ENCODE data around the gene NFIX. TPM values are rescaled to one million over a fixed set of nuclear protein-coding genes. Genes with fewer than 3 reads are reported as not detected.

The NFIX gene
- total and polyA plus RNA-seq, 9 of the 15 experiments (the other 6 are each of a cell fraction or from before 2014, with no cell fraction given) = 0.28 to 26.8 (median 5.4) TPM

DNA sequence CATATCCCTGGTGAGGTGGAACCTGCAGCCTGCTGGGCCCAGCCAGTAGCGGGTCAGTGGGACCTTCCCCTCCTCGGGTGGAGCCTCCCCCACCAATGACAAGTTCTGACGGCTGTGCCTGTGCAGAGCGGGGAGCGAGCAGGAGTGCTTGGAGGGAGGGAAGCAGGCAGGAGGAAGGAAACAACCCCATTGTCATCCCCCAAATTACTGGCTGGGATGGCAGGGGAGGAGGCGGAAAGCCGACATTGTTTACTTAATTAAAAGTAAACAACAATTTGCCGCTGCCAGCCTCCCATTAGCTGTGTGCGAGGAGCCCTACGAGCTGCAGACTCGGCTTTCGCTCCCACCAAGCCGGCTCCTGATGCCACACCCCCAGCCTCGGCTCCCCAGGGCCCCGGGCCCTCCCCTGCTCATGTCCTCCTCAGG lies 61.9 kb downstream of the NFIX start:
- peaks cover 2% of the 10 kb centered on the region for H3K9me1 ChIP-seq (ENCODE audit: control insufficient read depth, insufficient read depth, low read length)
- ATAC-seq (no peak), DNase-seq (ENCODE audit: extremely low read depth in 1 of 4, low spot score in 3 of 4) (no peak), FAIRE-seq (no peak)
- in situ Hi-C loops (cut with MboI) (no loop called here), intact Hi-C loops (cut with micrococcal nuclease) (no loop called here)
- no peak overlapping the region for H3K4me2 ChIP-seq (ENCODE audit: insufficient read depth, low read length)
- H3K79me2 ChIP-seq (ENCODE audit: control insufficient read depth, insufficient read depth, low read length) = peaks cover 12% of the 10 kb centered on the region
- peaks cover 10 to 59% of the 10 kb centered on the region in 2 experiments; a peak in 4 of 5 replicates for H3K4me1 ChIP-seq (replicated peaks in 1 of 2; ENCODE audit: control insufficient read depth in 2 of 2, insufficient read depth in 2 of 2, low read length in 2 of 2)
- no peaks in the 10 kb centered on the region for H3K9me3 ChIP-seq (replicated peaks; ENCODE audit: control insufficient read depth, insufficient read depth, low read depth, low read length)
- no TSS peak for BruUV-seq (replicated peaks)
- H3K36me3 ChIP-seq (ENCODE audit: control insufficient read depth, insufficient read depth, low read length) = no peaks in the 10 kb centered on the region
- no peaks in the 10 kb centered on the region for H3K27me3 ChIP-seq (ENCODE audit: control insufficient read depth in 2 of 2, insufficient read depth in 2 of 2, low read length in 2 of 2)
- no peak overlapping the region for H2AFZ ChIP-seq (ENCODE audit: low read depth, low read length)
- H4K20me1 ChIP-seq (replicated peaks; ENCODE audit: control insufficient read depth, insufficient read depth, low read length) = peaks cover 39% of the 10 kb centered on the region
- H3K4me3 ChIP-seq = no peak overlapping the region
- H3K9ac ChIP-seq (ENCODE audit: insufficient read depth in 1 of 2, low read depth in 2 of 2, low read length in 2 of 2) = peak overlapping the region in 1 of 2 experiments; percentile 39; a peak in 1 of 4 replicates
- ChIA-PET POLR2A (interaction anchor here (0.6 kb wide), 1 partner anchor 44 kb away, joined by 3 read pairs; no protein-coding TSS in a partner anchor), CTCF (ENCODE audit: low intra/inter-chr PET ratio) (interaction anchor here (0.6 kb wide), 1 partner anchor 74 kb away, joined by 4 read pairs; no protein-coding TSS in a partner anchor)
- WGBS (ENCODE audit: insufficient coverage, low coverage, missing lambda C conversion rate) = 62% methylated on average over 9 of the region's 15 CpGs
- H3K27ac ChIP-seq (ENCODE audit: extremely low read depth, low read depth, low read length) = no peak overlapping the region
- TF ChIP-seq MTA2 (IDR thresholded peaks at IDR 0.05; ENCODE audit: low read depth) (no peak), SLC30A9 (CRISPR knock-in tag; IDR thresholded peaks at IDR 0.05) (no peak), FOXK2 (conservative IDR thresholded peaks at IDR 0.05 in 1 of 2, IDR thresholded peaks at IDR 0.05 in 1 of 2; ENCODE audit: low read depth in 2 of 2) (no peak), KAT8 (IDR thresholded peaks at IDR 0.05; ENCODE audit: low read depth) (no peak), MYNN (IDR thresholded peaks at IDR 0.05) (no peak), MYNN (CRISPR knock-in tag; IDR thresholded peaks at IDR 0.05) (no peak)
- TF ChIP-seq, protein P1, sequence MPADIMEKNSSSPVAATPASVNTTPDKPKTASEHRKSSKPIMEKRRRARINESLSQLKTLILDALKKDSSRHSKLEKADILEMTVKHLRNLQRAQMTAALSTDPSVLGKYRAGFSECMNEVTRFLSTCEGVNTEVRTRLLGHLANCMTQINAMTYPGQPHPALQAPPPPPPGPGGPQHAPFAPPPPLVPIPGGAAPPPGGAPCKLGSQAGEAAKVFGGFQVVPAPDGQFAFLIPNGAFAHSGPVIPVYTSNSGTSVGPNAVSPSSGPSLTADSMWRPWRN (IDR thresholded peaks at IDR 0.05; ENCODE audit: low read depth) = no peak
- TF ChIP-seq, protein P2, sequence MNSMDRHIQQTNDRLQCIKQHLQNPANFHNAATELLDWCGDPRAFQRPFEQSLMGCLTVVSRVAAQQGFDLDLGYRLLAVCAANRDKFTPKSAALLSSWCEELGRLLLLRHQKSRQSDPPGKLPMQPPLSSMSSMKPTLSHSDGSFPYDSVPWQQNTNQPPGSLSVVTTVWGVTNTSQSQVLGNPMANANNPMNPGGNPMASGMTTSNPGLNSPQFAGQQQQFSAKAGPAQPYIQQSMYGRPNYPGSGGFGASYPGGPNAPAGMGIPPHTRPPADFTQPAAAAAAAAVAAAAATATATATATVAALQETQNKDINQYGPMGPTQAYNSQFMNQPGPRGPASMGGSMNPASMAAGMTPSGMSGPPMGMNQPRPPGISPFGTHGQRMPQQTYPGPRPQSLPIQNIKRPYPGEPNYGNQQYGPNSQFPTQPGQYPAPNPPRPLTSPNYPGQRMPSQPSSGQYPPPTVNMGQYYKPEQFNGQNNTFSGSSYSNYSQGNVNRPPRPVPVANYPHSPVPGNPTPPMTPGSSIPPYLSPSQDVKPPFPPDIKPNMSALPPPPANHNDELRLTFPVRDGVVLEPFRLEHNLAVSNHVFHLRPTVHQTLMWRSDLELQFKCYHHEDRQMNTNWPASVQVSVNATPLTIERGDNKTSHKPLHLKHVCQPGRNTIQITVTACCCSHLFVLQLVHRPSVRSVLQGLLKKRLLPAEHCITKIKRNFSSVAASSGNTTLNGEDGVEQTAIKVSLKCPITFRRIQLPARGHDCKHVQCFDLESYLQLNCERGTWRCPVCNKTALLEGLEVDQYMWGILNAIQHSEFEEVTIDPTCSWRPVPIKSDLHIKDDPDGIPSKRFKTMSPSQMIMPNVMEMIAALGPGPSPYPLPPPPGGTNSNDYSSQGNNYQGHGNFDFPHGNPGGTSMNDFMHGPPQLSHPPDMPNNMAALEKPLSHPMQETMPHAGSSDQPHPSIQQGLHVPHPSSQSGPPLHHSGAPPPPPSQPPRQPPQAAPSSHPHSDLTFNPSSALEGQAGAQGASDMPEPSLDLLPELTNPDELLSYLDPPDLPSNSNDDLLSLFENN (IDR thresholded peaks at IDR 0.05; ENCODE audit: low read depth in 2 of 2, low read length in 2 of 2) = no peak
- TF ChIP-seq, protein P3, sequence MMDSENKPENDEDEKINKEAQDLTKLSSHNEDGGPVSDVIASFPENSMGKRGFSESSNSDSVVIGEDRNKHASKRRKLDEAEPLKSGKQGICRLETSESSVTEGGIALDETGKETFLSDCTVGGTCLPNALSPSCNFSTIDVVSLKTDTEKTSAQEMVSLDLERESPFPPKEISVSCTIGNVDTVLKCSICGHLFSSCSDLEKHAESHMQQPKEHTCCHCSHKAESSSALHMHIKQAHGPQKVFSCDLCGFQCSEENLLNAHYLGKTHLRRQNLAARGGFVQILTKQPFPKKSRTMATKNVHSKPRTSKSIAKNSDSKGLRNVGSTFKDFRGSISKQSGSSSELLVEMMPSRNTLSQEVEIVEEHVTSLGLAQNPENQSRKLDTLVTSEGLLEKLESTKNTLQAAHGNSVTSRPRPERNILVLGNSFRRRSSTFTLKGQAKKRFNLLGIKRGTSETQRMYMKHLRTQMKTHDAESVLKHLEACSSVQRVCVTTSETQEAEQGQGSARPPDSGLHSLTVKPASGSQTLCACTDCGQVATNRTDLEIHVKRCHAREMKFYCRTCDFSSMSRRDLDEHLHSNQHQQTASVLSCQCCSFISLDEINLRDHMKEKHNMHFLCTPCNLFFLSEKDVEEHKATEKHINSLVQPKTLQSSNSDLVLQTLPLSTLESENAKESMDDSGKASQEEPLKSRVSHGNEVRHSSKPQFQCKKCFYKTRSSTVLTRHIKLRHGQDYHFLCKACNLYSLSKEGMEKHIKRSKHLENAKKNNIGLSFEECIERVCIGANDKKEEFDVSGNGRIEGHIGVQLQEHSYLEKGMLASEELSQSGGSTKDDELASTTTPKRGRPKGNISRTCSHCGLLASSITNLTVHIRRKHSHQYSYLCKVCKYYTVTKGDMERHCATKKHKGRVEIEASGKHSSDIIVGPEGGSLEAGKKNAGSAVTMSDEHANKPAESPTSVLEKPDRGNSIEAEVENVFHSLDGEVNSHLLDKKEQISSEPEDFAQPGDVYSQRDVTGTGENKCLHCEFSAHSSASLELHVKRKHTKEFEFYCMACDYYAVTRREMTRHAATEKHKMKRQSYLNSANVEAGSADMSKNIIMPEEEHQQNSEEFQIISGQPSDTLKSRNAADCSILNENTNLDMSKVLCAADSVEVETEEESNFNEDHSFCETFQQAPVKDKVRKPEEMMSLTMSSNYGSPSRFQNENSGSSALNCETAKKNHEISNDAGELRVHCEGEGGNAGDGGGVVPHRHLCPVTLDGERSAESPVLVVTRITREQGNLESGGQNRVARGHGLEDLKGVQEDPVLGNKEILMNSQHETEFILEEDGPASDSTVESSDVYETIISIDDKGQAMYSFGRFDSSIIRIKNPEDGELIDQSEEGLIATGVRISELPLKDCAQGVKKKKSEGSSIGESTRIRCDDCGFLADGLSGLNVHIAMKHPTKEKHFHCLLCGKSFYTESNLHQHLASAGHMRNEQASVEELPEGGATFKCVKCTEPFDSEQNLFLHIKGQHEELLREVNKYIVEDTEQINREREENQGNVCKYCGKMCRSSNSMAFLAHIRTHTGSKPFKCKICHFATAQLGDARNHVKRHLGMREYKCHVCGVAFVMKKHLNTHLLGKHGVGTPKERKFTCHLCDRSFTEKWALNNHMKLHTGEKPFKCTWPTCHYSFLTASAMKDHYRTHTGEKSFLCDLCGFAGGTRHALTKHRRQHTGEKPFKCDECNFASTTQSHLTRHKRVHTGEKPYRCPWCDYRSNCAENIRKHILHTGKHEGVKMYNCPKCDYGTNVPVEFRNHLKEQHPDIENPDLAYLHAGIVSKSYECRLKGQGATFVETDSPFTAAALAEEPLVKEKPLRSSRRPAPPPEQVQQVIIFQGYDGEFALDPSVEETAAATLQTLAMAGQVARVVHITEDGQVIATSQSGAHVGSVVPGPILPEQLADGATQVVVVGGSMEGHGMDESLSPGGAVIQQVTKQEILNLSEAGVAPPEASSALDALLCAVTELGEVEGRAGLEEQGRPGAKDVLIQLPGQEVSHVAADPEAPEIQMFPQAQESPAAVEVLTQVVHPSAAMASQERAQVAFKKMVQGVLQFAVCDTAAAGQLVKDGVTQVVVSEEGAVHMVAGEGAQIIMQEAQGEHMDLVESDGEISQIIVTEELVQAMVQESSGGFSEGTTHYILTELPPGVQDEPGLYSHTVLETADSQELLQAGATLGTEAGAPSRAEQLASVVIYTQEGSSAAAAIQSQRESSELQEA (IDR thresholded peaks at IDR 0.05; ENCODE audit: low read depth) = no peak
